MM.1S (cell line): ENCODE measurements around the gene OR4K1.

Experiments
- EZH2phosphoT487 ChIP-seq: fragments of 300-600 bp; sonication (generic); IDR thresholded peaks from 2 replicates; pipeline ENCODE4 v1.6.1; 2018; ENCODE audit warnings: antibody characterized with exemption, low read length
- TF ChIP-seq, protein P1 (sequence below): fragments of 300-600 bp; sonication (generic); IDR thresholded peaks from 2 replicates; pipeline ENCODE4 v1.5.1; 2016; ENCODE audit warnings: antibody characterized with exemption, low read length, mixed read lengths

DNA sequence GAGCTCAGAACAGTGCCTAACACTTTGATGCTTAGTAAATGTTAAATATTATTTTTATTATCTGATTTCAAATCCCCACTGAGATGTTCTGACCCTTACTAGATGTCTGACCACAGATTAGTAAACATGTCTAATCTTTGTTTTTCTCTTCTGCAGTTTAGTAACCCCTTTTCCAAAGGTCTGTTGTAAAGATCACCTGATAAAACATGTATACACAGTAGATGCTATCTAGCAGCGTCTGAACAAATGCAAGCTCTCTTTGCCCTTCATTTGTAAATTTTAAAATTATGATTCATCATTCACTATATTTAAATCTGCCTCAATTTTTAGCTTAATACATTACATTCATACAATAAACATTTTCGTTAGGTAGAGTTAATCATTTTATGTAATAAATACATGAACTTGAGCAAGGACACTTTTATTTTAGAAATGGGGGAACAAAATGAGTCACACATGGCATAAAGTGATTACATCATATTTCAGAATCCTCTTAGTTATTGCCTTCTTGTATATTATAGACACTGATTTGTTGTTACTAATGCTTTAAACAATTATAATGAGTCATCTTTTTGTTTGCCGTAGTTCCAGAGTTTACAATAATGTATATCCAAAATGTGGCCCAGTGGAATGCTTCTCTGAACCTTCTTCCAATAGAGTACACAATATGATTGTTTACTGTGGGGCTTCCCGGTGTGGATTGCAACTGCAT is 12.0 kb upstream of the OR4K1 start:
- TF ChIP-seq EZH2phosphoT487, result no peak
- TF ChIP-seq, protein P1, sequence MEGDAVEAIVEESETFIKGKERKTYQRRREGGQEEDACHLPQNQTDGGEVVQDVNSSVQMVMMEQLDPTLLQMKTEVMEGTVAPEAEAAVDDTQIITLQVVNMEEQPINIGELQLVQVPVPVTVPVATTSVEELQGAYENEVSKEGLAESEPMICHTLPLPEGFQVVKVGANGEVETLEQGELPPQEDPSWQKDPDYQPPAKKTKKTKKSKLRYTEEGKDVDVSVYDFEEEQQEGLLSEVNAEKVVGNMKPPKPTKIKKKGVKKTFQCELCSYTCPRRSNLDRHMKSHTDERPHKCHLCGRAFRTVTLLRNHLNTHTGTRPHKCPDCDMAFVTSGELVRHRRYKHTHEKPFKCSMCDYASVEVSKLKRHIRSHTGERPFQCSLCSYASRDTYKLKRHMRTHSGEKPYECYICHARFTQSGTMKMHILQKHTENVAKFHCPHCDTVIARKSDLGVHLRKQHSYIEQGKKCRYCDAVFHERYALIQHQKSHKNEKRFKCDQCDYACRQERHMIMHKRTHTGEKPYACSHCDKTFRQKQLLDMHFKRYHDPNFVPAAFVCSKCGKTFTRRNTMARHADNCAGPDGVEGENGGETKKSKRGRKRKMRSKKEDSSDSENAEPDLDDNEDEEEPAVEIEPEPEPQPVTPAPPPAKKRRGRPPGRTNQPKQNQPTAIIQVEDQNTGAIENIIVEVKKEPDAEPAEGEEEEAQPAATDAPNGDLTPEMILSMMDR, result no peak
